Naive thymus-derived CD4-positive, alpha-beta T cell (primary cell): Measurements from ENCODE around the gene LRP6. TPM values are rescaled to one million over a fixed set of nuclear protein-coding genes. Genes with fewer than 3 reads are reported as not detected.

Experiments used
- ATAC-seq: fragments of 150-1000 bp; cut with Tn5 transposase; 2 replicates; pipeline ENCODE4 v1.10.0; 2021; ENCODE audit warnings: mild to moderate bottlenecking, moderate library complexity
- CTCF ChIA-PET: fragments of 350-600 bp; sonication (Branson Sonifier 250); formaldehyde crosslinking; loops from one replicate; lab custom pipeline; 2021; ENCODE audit warnings: antibody characterized with exemption; lab: Charles Lee
- POLR2A ChIA-PET: fragments of 350-600 bp; sonication (Branson Sonifier 250); formaldehyde crosslinking; loops from one replicate; lab custom pipeline; 2021; ENCODE audit warnings: antibody characterized with exemption, inconsistent platforms; lab: Charles Lee
- DNase-seq, 9 donors: peaks; one replicate each; pipeline versions ENCODE4 v3.0.0 to v3.0.0-alpha.2; 2020 to 2022; ENCODE audit warnings: mixed read lengths in 1 of 9
- H3K27ac ChIP-seq: one replicate; pipeline ENCODE4 v1.7.0; 2013; ENCODE audit warnings: mild to moderate bottlenecking, low read depth, low read length, moderate library complexity
- H3K27me3 ChIP-seq, 2 donors: one replicate each; pipeline ENCODE4 v1.7.0; 2013; ENCODE audit warnings: low read length in 2 of 2, mild to moderate bottlenecking in 2 of 2, moderate library complexity in 2 of 2; ENCODE audit not compliant: control insufficient read depth in 2 of 2, insufficient read depth in 2 of 2
- H3K36me3 ChIP-seq, 3 experiments: 1 replicate in 2 of 3; 2 replicates in 1 of 3; pipeline ENCODE4 v1.7.0; 2013; ENCODE audit warnings: low read length in 3 of 3, mild to moderate bottlenecking in 3 of 3, moderate library complexity in 1 of 3; ENCODE audit not compliant: insufficient read depth in 3 of 3, control insufficient read depth in 2 of 3
- H3K4me1 ChIP-seq, 2 donors: one replicate each; pipeline ENCODE4 v1.7.0; 2013; ENCODE audit warnings: low read length in 2 of 2, mild to moderate bottlenecking in 2 of 2, moderate library complexity in 1 of 2; ENCODE audit not compliant: control insufficient read depth in 2 of 2, insufficient read depth in 2 of 2
- H3K4me3 ChIP-seq: 2 replicates; pipeline ENCODE4 v1.7.0; 2013; ENCODE audit warnings: mild to moderate bottlenecking, low read length
- H3K9me3 ChIP-seq, 3 experiments: 1 replicate in 2 of 3; 2 replicates in 1 of 3; pipeline ENCODE4 v1.7.0; 2013; ENCODE audit warnings: low read length in 3 of 3; ENCODE audit not compliant: control insufficient read depth in 2 of 3
- H3K27ac Mint-ChIP-seq, 9 donors: one replicate each; pipeline ENCODE4 v1.8.0; 2020 to 2022; ENCODE audit warnings: mixed read lengths in 9 of 9, mild to moderate bottlenecking in 8 of 9, moderate library complexity in 5 of 9, inconsistent platforms in 2 of 9
- H3K27me3 Mint-ChIP-seq, 5 donors: one replicate each; pipeline ENCODE4 v1.8.0; 2021 to 2022; ENCODE audit warnings: mixed read lengths in 5 of 5, mild to moderate bottlenecking in 1 of 5
- H3K36me3 Mint-ChIP-seq, 5 donors: one replicate each; pipeline ENCODE4 v1.8.0; 2020 to 2022; ENCODE audit warnings: mixed read lengths in 5 of 5, mild to moderate bottlenecking in 3 of 5, inconsistent platforms in 1 of 5
- H3K4me1 Mint-ChIP-seq, 7 donors: one replicate each; pipeline ENCODE4 v1.8.0; 2020 to 2022; ENCODE audit warnings: mixed read lengths in 7 of 7, mild to moderate bottlenecking in 3 of 7, inconsistent platforms in 1 of 7
- H3K4me3 Mint-ChIP-seq, 10 donors: one replicate each; pipeline ENCODE4 v1.8.0; 2020 to 2022; ENCODE audit warnings: mild to moderate bottlenecking in 10 of 10, mixed read lengths in 10 of 10, moderate library complexity in 6 of 10, inconsistent platforms in 2 of 10
- H3K9me3 Mint-ChIP-seq, 11 donors: one replicate each; pipeline ENCODE4 v1.8.0; 2020 to 2022; ENCODE audit warnings: mixed read lengths in 11 of 11, mild to moderate bottlenecking in 4 of 11, inconsistent platforms in 1 of 11, moderate library complexity in 1 of 11
- intact Hi-C, 2 donors: fragments of 100-400 bp; cut with micrococcal nuclease; formaldehyde crosslinking; loops; one replicate each; pipeline ENCODE4 v1.15.1; 2023
- polyA plus RNA-seq, 2 donors: library from polyadenylated mRNA; unstranded; fragments of 300-500 nt; fragmentation: Illumina TruSeq; gene quantifications; one replicate each; pipeline ENCODE4 v1.2.3, GENCODE V29; 2021
- total RNA-seq, 6 experiments: library from RNA in 5 of 6; stranded (reverse) in 5 of 6; gene quantifications; 1 replicate in 5 of 6; 2 replicates in 1 of 6; pipeline ENCODE4 v1.2.3 and lab custom pipeline; 2021 to 2026

LRP6 gene
- total and polyA plus RNA-seq, 7 experiments from 2014 or later = 1.6 to 12.6 (median 5.2) TPM

DNA sequence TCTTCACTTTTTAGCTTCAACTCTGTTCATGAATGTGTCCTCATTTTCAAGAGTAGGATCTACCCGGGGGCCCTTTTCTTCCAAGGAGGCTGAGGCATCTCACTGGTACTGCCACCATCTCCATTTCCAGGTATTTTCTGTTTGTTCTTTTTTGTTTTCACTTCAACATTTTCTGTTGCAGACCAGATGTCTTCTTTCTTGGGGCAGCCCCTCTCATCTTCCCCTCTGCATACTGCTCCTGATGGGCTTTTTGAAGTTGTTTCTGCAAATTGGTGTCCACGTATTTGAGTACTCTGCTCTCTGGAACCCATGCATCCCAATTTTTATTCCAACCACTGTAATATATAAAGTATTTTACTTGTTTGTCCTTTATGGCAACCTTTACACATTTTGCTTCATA, 66.5 kb downstream of the LRP6 start:
- POLR2A ChIA-PET = interaction anchor here (0.6 kb wide), 1 partner anchor 1815 kb away, joined by 3 read pairs; no protein-coding TSS in a partner anchor
- Histone ChIP-seq H3K9me3 (no peaks in the 10 kb centered on the region), H3K36me3 (no peaks in the 10 kb centered on the region), H3K4me1 (no peaks in the 10 kb centered on the region), H3K4me3 (no peak overlapping the region), H3K27ac (no peak overlapping the region), H3K27me3 (no peaks in the 10 kb centered on the region)
- CTCF ChIA-PET = no interaction called here
- Mint-ChIP-seq H3K4me1 (peaks cover 0 to 2% (median 0%) of the 10 kb centered on the region in 7 donors), H3K36me3 (peaks cover 12 to 72% (median 57%) of the 10 kb centered on the region in 5 donors), H3K9me3 (peaks cover 2 to 31% (median 11%) of the 10 kb centered on the region in 11 donors), H3K4me3 (no peak overlapping the region), H3K27me3 (peaks cover 0 to 14% (median 0%) of the 10 kb centered on the region in 5 donors), H3K27ac (no peak overlapping the region)
- ATAC-seq (no peak), DNase-seq (no peak)
- intact Hi-C loops = no loop called here

- no peaks in the 10 kb centered on the region for H3K36me3 ChIP-seq
- ATAC-seq = no peak
- no peak overlapping the region for H3K4me3 Mint-ChIP-seq
- H3K27me3 ChIP-seq = no peaks in the 10 kb centered on the region
- no peak for DNase-seq
- no peak overlapping the region for H3K27ac Mint-ChIP-seq
- peaks cover 0 to 5% (median 0%) of the 10 kb centered on the region in 7 donors for H3K4me1 Mint-ChIP-seq
- ChIA-PET POLR2A (no interaction called here), CTCF (no interaction called here)
- H3K4me1 ChIP-seq = no peaks in the 10 kb centered on the region
- H3K9me3 ChIP-seq = no peaks in the 10 kb centered on the region
- no peak overlapping the region for H3K4me3 ChIP-seq
- intact Hi-C loops = no loop called here
- H3K36me3 Mint-ChIP-seq = peaks cover 12 to 65% (median 52%) of the 10 kb centered on the region in 5 donors
- H3K27ac ChIP-seq = no peak overlapping the region
- H3K9me3 Mint-ChIP-seq = peaks cover 2 to 31% (median 11%) of the 10 kb centered on the region in 11 donors
- peaks cover 0 to 20% (median 0%) of the 10 kb centered on the region in 5 donors for H3K27me3 Mint-ChIP-seq
Observed at GRCh38 chr12:12198124-12198523, 68.7 kb downstream of the LRP6 start.

GRCh38 chr12:12197128-12197527, 69.7 kb downstream of the LRP6 start:
- Histone ChIP-seq H3K36me3 (no peaks in the 10 kb centered on the region), H3K9me3 (no peaks in the 10 kb centered on the region), H3K27me3 (no peaks in the 10 kb centered on the region), H3K4me1 (no peaks in the 10 kb centered on the region), H3K4me3 (no peak overlapping the region), H3K27ac (no peak overlapping the region)
- no peak for DNase-seq
- Mint-ChIP-seq H3K4me1 (peaks cover 0 to 5% (median 0%) of the 10 kb centered on the region in 7 donors), H3K27me3 (peaks cover 0 to 30% (median 0%) of the 10 kb centered on the region in 5 donors), H3K27ac (no peak overlapping the region), H3K4me3 (no peak overlapping the region), H3K36me3 (peaks cover 12 to 55% (median 42%) of the 10 kb centered on the region in 5 donors), H3K9me3 (peaks cover 2 to 31% (median 11%) of the 10 kb centered on the region in 11 donors)
- intact Hi-C loops = no loop called here
- no peak for ATAC-seq
- ChIA-PET POLR2A (no interaction called here), CTCF (interaction anchor here (0.8 kb wide), 1 partner anchor 14 kb away, joined by 3 read pairs; no protein-coding TSS in a partner anchor)

DNA sequence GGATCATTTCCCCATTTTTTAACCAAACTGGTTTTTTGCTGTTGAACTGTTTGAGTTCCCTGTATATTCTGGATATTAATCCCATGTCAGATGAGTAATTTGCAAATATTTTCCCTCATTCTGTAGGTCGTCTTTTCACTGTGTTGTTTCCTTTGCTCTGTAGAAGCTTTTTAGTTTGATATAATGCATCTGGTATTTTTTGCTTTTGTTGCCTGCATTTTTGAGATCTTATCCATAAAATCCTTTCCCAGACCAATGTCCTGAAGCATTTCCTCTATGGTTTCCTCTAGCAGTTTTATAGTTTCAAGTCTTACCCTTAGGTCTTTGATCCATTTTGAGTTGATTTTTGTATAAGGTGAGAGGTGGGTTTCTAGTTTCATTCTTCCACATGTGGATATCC, 71.3 kb downstream of the LRP6 start:
- DNase-seq (no peak), ATAC-seq (no peak)
- ChIA-PET CTCF (interaction anchor here (0.6 kb wide), 1 partner anchor 1521 kb away, joined by 3 read pairs; no protein-coding TSS in a partner anchor), POLR2A (no interaction called here)
- H3K27me3 ChIP-seq = peaks cover 0 to 3% of the 10 kb centered on the region in 2 donors
- intact Hi-C loops = no loop called here
- no peaks in the 10 kb centered on the region for H3K4me1 ChIP-seq
- no peak overlapping the region for H3K4me3 Mint-ChIP-seq
- H3K9me3 Mint-ChIP-seq = peaks cover 2 to 20% (median 11%) of the 10 kb centered on the region in 11 donors
- no peaks in the 10 kb centered on the region for H3K9me3 ChIP-seq
- H3K36me3 Mint-ChIP-seq = peaks cover 10 to 41% (median 26%) of the 10 kb centered on the region in 5 donors
- peaks cover 0 to 18% (median 0%) of the 10 kb centered on the region in 7 donors for H3K4me1 Mint-ChIP-seq
- H3K27ac ChIP-seq = no peak overlapping the region
- no peak overlapping the region for H3K4me3 ChIP-seq
- H3K27me3 Mint-ChIP-seq = peaks cover 0 to 37% (median 0%) of the 10 kb centered on the region in 5 donors
- H3K36me3 ChIP-seq = no peaks in the 10 kb centered on the region
- no peak overlapping the region for H3K27ac Mint-ChIP-seq

DNA sequence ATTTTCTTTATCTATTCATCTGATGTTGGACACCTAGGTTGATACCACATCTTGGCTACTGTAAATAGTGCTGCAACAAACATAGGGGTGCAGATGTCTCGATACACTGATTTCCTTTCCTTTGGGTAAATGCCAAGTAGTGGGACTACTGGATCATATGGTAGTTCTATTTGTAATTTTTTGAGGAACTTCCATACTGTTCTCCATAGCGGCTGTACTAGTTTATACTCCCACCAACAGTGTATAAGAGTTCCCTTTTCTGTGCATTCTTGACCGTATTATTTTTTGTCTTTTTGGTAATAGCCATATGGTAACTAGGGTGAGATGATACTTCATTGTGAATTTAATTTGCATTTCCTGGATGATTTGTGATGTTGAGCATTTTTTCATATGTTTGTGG, 71.8 kb downstream of the LRP6 start:
- Histone ChIP-seq H3K36me3 (no peaks in the 10 kb centered on the region), H3K4me1 (no peaks in the 10 kb centered on the region), H3K27me3 (peaks cover 0 to 3% of the 10 kb centered on the region in 2 donors), H3K27ac (no peak overlapping the region), H3K9me3 (no peaks in the 10 kb centered on the region), H3K4me3 (no peak overlapping the region)
- peaks cover 0 to 39% (median 0%) of the 10 kb centered on the region in 5 donors for H3K27me3 Mint-ChIP-seq
- H3K4me1 Mint-ChIP-seq = peaks cover 0 to 21% (median 0%) of the 10 kb centered on the region in 7 donors
- no peak overlapping the region for H3K27ac Mint-ChIP-seq
- no peak for ATAC-seq
- peaks cover 7 to 39% (median 22%) of the 10 kb centered on the region in 5 donors for H3K36me3 Mint-ChIP-seq
- DNase-seq = no peak
- peaks cover 2 to 20% (median 11%) of the 10 kb centered on the region in 11 donors for H3K9me3 Mint-ChIP-seq
- no peak overlapping the region for H3K4me3 Mint-ChIP-seq
- ChIA-PET POLR2A (no interaction called here), CTCF (no interaction called here)
- intact Hi-C loops = no loop called here

- ChIA-PET POLR2A (no interaction called here), CTCF (no interaction called here)
- Mint-ChIP-seq H3K36me3 (peaks cover 4 to 35% (median 19%) of the 10 kb centered on the region in 5 donors), H3K27me3 (peaks cover 0 to 38% (median 0%) of the 10 kb centered on the region in 5 donors), H3K4me3 (no peak overlapping the region), H3K9me3 (peaks cover 2 to 20% (median 10%) of the 10 kb centered on the region in 11 donors), H3K4me1 (peaks cover 0 to 21% (median 0%) of the 10 kb centered on the region in 7 donors), H3K27ac (no peak overlapping the region)
- Histone ChIP-seq H3K36me3 (no peaks in the 10 kb centered on the region), H3K27ac (no peak overlapping the region), H3K9me3 (no peaks in the 10 kb centered on the region), H3K27me3 (peaks cover 0 to 3% of the 10 kb centered on the region in 2 donors), H3K4me1 (no peaks in the 10 kb centered on the region), H3K4me3 (no peak overlapping the region)
- DNase-seq (no peak), ATAC-seq (no peak)
- intact Hi-C loops = no loop called here
Observed at GRCh38 chr12:12194206-12194605, 72.6 kb downstream of the LRP6 start.

- Histone ChIP-seq H3K4me3 (no peak overlapping the region), H3K27ac (no peak overlapping the region), H3K36me3 (no peaks in the 10 kb centered on the region), H3K4me1 (no peaks in the 10 kb centered on the region), H3K27me3 (peaks cover 0 to 3% of the 10 kb centered on the region in 2 donors), H3K9me3 (no peaks in the 10 kb centered on the region)
- POLR2A ChIA-PET = no interaction called here
- Mint-ChIP-seq H3K4me1 (peaks cover 0 to 21% (median 0%) of the 10 kb centered on the region in 7 donors), H3K27me3 (peaks cover 0 to 40% (median 0%) of the 10 kb centered on the region in 5 donors), H3K4me3 (no peak overlapping the region), H3K36me3 (peaks cover 0 to 25% (median 8%) of the 10 kb centered on the region in 5 donors), H3K27ac (no peak overlapping the region), H3K9me3 (peaks cover 0 to 1% (median 0%) of the 10 kb centered on the region in 11 donors)
- DNase-seq (no peak), ATAC-seq (no peak)
- intact Hi-C loops = no loop called here
- CTCF ChIA-PET = no interaction called here
Observed at GRCh38 chr12:12191008-12191407, 75.8 kb downstream of the LRP6 start.
